Neuronal stem cell (in vitro differentiated cells): ENCODE measurements around the gene PLA2G4B.

Experiments
- DNase-seq: peaks from one replicate; pipeline ENCODE4 v3.0.0-alpha.2; 2013; ENCODE audit warnings: low spot score
- H2AFZ ChIP-seq: one replicate; pipeline ENCODE4 v1.6.1; 2013; ENCODE audit warnings: mild to moderate bottlenecking, low read length, inconsistent platforms
- H2AK5ac ChIP-seq: 2 replicates; pipeline ENCODE4 v1.6.1; 2013; ENCODE audit warnings: low read depth, mild to moderate bottlenecking, inconsistent platforms, low read length, moderate library complexity, mixed read lengths
- H2BK120ac ChIP-seq: 2 replicates; pipeline ENCODE4 v1.6.1; 2013; ENCODE audit warnings: low read depth, mild to moderate bottlenecking, inconsistent platforms, low read length, moderate library complexity, mixed read lengths
- H2BK12ac ChIP-seq: one replicate; pipeline ENCODE4 v1.6.1; 2013; ENCODE audit warnings: low read length, inconsistent platforms
- H2BK15ac ChIP-seq: 2 replicates; pipeline ENCODE4 v1.6.1; 2013; ENCODE audit warnings: mild to moderate bottlenecking, low read length, inconsistent platforms, mixed read lengths
- H2BK5ac ChIP-seq: one replicate; pipeline ENCODE4 v1.6.1; 2013; ENCODE audit warnings: inconsistent platforms, mild to moderate bottlenecking, low read length, moderate library complexity
- H3K14ac ChIP-seq: one replicate; pipeline ENCODE4 v1.6.1; 2013; ENCODE audit warnings: low read length, inconsistent platforms
- H3K18ac ChIP-seq: 2 replicates; pipeline ENCODE4 v1.6.1; 2013; ENCODE audit warnings: low read length, inconsistent platforms
- H3K23ac ChIP-seq: 2 replicates; pipeline ENCODE4 v1.6.1; 2013; ENCODE audit warnings: low read depth, mild to moderate bottlenecking, mixed read lengths, low read length, inconsistent platforms; ENCODE audit not compliant: poor library complexity
- H3K27ac ChIP-seq: replicated peaks from 3 replicates; pipeline ENCODE4 v1.5.1; 2013; ENCODE audit warnings: low read length, inconsistent platforms
- H3K27me3 ChIP-seq, 3 experiments: 2 replicates each; pipeline ENCODE4 v1.6.1; 2013; ENCODE audit warnings: low read length in 3 of 3, mild to moderate bottlenecking in 2 of 3, inconsistent platforms in 1 of 3, low read depth in 1 of 3, mixed read lengths in 1 of 3, moderate library complexity in 1 of 3; ENCODE audit not compliant: control insufficient read depth in 3 of 3, insufficient read depth in 3 of 3
- H3K36me3 ChIP-seq, 2 donors: replicated peaks in 1 of 2; 2 replicates each; pipeline ENCODE4 v1.6.1; 2013; ENCODE audit warnings: low read length in 2 of 2; ENCODE audit not compliant: control insufficient read depth in 2 of 2, insufficient read depth in 2 of 2
- H3K4ac ChIP-seq: 2 replicates; pipeline ENCODE4 v1.6.1; 2013; ENCODE audit warnings: inconsistent platforms, mild to moderate bottlenecking, low read length, moderate library complexity
- H3K4me1 ChIP-seq, 2 donors: 1 replicate in 1 of 2; 2 replicates in 1 of 2; pipeline ENCODE4 v1.6.1; 2013; ENCODE audit warnings: low read length in 2 of 2, low read depth in 1 of 2; ENCODE audit not compliant: control insufficient read depth in 2 of 2, insufficient read depth in 1 of 2
- H3K4me2 ChIP-seq: one replicate; pipeline ENCODE4 v1.6.1; 2013; ENCODE audit warnings: mild to moderate bottlenecking, low read length, inconsistent platforms; ENCODE audit not compliant: insufficient read depth, poor library complexity, severe bottlenecking
- H3K4me3 ChIP-seq, 2 donors: 2 replicates each; pipeline ENCODE4 v1.5.1; 2013; ENCODE audit warnings: low read length in 2 of 2, mild to moderate bottlenecking in 2 of 2, inconsistent platforms in 1 of 2, moderate library complexity in 1 of 2
- H3K79me1 ChIP-seq: one replicate; pipeline ENCODE4 v1.6.1; 2013; ENCODE audit warnings: low read depth, mild to moderate bottlenecking, inconsistent platforms, low read length, moderate library complexity
- H3K9ac ChIP-seq: one replicate; pipeline ENCODE4 v1.6.1; 2013; ENCODE audit warnings: mild to moderate bottlenecking, low read depth, low read length, inconsistent platforms; ENCODE audit not compliant: poor library complexity
- H3K9me3 ChIP-seq, 2 donors: replicated peaks in 1 of 2; 2 replicates each; pipeline versions ENCODE3 to v1.6.1; 2013; ENCODE audit warnings: low read length in 2 of 2, mild to moderate bottlenecking in 2 of 2, inconsistent platforms in 1 of 2, low read depth in 1 of 2, mixed read lengths in 1 of 2, moderate library complexity in 1 of 2; ENCODE audit not compliant: control insufficient read depth in 2 of 2, insufficient read depth in 1 of 2
- H4K8ac ChIP-seq: one replicate; pipeline ENCODE4 v1.6.1; 2013; ENCODE audit warnings: low read depth, mild to moderate bottlenecking, inconsistent platforms, low read length, moderate library complexity
- H4K91ac ChIP-seq: one replicate; pipeline ENCODE4 v1.6.1; 2013; ENCODE audit warnings: low read length, low read depth, mild to moderate bottlenecking, inconsistent platforms; ENCODE audit not compliant: poor library complexity
- WGBS, 2 donors: extraction: QIAGEN DNeasy Blood & Tissue Kit; methylation state at CpG; one replicate each; pipeline ENCODE4 v1.1.7; 2013; ENCODE audit warnings: missing lambda C conversion rate in 2 of 2, mixed read lengths in 1 of 2; ENCODE audit not compliant: insufficient read length in 2 of 2, insufficient replicate concordance in 1 of 2; ENCODE audit errors: extremely low coverage in 2 of 2; 5-methylcytosine and 5-hydroxymethylcytosine counted together

Gene PLA2G4B

GRCh38 chr15:41799488-41799805 lies 39.2 kb upstream of the PLA2G4B start:
- peaks cover 0 to 2% of the 10 kb centered on the region in 2 donors for H3K4me1 ChIP-seq
- H3K23ac ChIP-seq, result no peak overlapping the region
- no peak overlapping the region for H2AK5ac ChIP-seq
- no peak overlapping the region for H3K4me3 ChIP-seq
- H3K27ac ChIP-seq, result no peak overlapping the region
- no peaks in the 10 kb centered on the region for H3K79me1 ChIP-seq
- H4K91ac ChIP-seq, result no peak overlapping the region
- H3K4ac ChIP-seq, result no peak overlapping the region
- H2BK12ac ChIP-seq, result no peak overlapping the region
- H3K14ac ChIP-seq, result no peak overlapping the region
- no peak overlapping the region for H2BK5ac ChIP-seq
- no peak for DNase-seq
- H4K8ac ChIP-seq, result no peak overlapping the region
- no peak overlapping the region for H2BK15ac ChIP-seq
- H2BK120ac ChIP-seq, result no peak overlapping the region
- H3K36me3 ChIP-seq, result peaks cover 0 to 12% of the 10 kb centered on the region in 2 donors
- H2AFZ ChIP-seq, result no peak overlapping the region
- WGBS, 2 donors, result no CpG with 5 or more reads among the region's 5 CpGs
- H3K18ac ChIP-seq, result no peak overlapping the region
- H3K9me3 ChIP-seq, result peaks cover 0 to 7% of the 10 kb centered on the region in 2 donors
- H3K4me2 ChIP-seq, result no peak overlapping the region
- no peaks in the 10 kb centered on the region for H3K27me3 ChIP-seq
- no peak overlapping the region for H3K9ac ChIP-seq

- Histone ChIP-seq H3K36me3 (peaks cover 0 to 12% of the 10 kb centered on the region in 2 donors), H3K27ac (no peak overlapping the region), H2BK120ac (no peak overlapping the region), H2BK5ac (no peak overlapping the region), H3K27me3 (no peaks in the 10 kb centered on the region), H3K4me1 (peaks cover 0 to 4% of the 10 kb centered on the region in 2 donors), H3K9ac (no peak overlapping the region), H3K18ac (no peak overlapping the region), H3K4ac (no peak overlapping the region), H3K23ac (no peak overlapping the region), H4K8ac (no peak overlapping the region), H3K4me3 (no peak overlapping the region), H2BK12ac (no peak overlapping the region), H2AFZ (no peak overlapping the region), H3K79me1 (no peaks in the 10 kb centered on the region), H2AK5ac (no peak overlapping the region), H3K14ac (no peak overlapping the region), H3K9me3 (peaks cover 0 to 7% of the 10 kb centered on the region in 2 donors), H3K4me2 (no peak overlapping the region), H2BK15ac (no peak overlapping the region), H4K91ac (no peak overlapping the region)
- no CpG with 5 or more reads among the region's 3 CpGs for WGBS, 2 donors
- DNase-seq, result no peak
These were observed 37.5 kb upstream of the PLA2G4B start for GRCh38 chr15:41801185-41801584.

GRCh38 chr15:41801850-41802455 lies 36.7 kb upstream of the PLA2G4B start:
- WGBS, 2 donors, result no CpG with 5 or more reads among the region's 3 CpGs
- H2BK5ac ChIP-seq, result no peak overlapping the region
- no peak for DNase-seq

DNA sequence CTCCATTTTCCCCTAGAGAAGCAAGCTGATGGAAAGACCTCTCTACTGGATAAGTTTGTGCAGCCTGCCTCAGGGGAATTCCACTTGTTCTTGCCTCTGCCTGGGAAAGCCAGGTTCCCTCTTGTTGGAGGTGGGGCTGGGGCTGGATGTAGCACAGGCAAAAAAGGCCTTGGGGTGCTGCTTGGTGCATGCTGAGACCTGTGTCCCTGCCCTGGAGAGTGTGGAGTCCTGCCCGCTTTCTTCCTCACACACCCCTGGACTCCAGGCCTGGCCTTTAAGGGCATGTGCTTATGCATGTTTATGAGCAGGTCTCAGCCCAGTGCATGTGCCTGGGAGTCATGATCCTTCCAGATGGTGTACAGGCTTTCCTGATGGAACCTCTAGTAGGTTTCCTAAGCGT lies 34.3 kb upstream of the PLA2G4B start:
- Histone ChIP-seq H3K4me2 (no peak overlapping the region), H2BK15ac (no peak overlapping the region), H2AFZ (no peak overlapping the region), H3K14ac (no peak overlapping the region), H3K9me3 (peaks cover 0 to 7% of the 10 kb centered on the region in 2 donors), H3K4me3 (no peak overlapping the region), H2BK12ac (no peak overlapping the region), H3K27ac (no peak overlapping the region), H3K23ac (no peak overlapping the region), H3K36me3 (peaks cover 0 to 12% of the 10 kb centered on the region in 2 donors), H4K8ac (no peak overlapping the region), H3K18ac (no peak overlapping the region), H3K4me1 (peaks cover 0 to 4% of the 10 kb centered on the region in 2 donors), H2AK5ac (no peak overlapping the region), H3K27me3 (no peaks in the 10 kb centered on the region), H2BK5ac (no peak overlapping the region), H3K79me1 (no peaks in the 10 kb centered on the region), H4K91ac (no peak overlapping the region), H3K4ac (no peak overlapping the region), H3K9ac (no peak overlapping the region), H2BK120ac (no peak overlapping the region)
- WGBS, 2 donors, result no CpG with 5 or more reads among the region's 2 CpGs
- no peak for DNase-seq

More at GRCh38 chr15:41801850-41802455, 36.7 kb upstream of the PLA2G4B start:
- no peak overlapping the region for H3K4ac ChIP-seq
- H2AFZ ChIP-seq, result no peak overlapping the region
- no peak overlapping the region for H3K4me3 ChIP-seq
- no peaks in the 10 kb centered on the region for H3K79me1 ChIP-seq
- no peak overlapping the region for H3K14ac ChIP-seq
- H3K4me2 ChIP-seq, result no peak overlapping the region
- no peak overlapping the region for H3K9ac ChIP-seq
- H3K4me1 ChIP-seq, result peaks cover 0 to 4% of the 10 kb centered on the region in 2 donors
- H2BK15ac ChIP-seq, result no peak overlapping the region
- no peaks in the 10 kb centered on the region for H3K27me3 ChIP-seq
- H4K8ac ChIP-seq, result no peak overlapping the region
- no peak overlapping the region for H3K23ac ChIP-seq
- H2BK120ac ChIP-seq, result no peak overlapping the region
- H3K27ac ChIP-seq, result no peak overlapping the region
- peaks cover 0 to 12% of the 10 kb centered on the region in 2 donors for H3K36me3 ChIP-seq
- H2AK5ac ChIP-seq, result no peak overlapping the region
- peaks cover 0 to 7% of the 10 kb centered on the region in 2 donors for H3K9me3 ChIP-seq
- H3K18ac ChIP-seq, result no peak overlapping the region
- no peak overlapping the region for H2BK12ac ChIP-seq
- H4K91ac ChIP-seq, result no peak overlapping the region
